ENCODE results near the gene SORCS2.

SORCS2 gene

DNA sequence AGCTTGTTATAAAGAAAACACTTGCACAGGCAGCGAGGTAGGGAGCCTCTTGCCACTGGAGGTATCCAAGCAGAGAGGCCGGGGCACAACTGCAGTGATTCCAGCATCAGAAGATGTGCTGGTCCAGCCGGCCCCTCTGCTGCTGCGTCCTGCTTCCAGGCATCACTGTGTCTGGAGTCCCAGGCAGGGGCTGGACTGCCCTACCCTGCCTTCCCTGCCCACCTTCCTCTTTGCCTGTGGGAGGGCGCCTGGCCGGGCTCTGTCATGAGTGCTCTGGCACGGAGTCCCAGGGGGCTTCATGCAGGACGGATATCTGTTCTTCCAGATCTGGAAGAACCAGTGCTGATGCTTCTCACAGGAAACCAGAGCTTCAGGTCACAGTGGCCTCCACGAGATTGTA, 430.0 kb downstream of the SORCS2 start:
- DNase-seq (ENCODE audit: low spot score) = no peak
- TF ChIP-seq, protein P1, sequence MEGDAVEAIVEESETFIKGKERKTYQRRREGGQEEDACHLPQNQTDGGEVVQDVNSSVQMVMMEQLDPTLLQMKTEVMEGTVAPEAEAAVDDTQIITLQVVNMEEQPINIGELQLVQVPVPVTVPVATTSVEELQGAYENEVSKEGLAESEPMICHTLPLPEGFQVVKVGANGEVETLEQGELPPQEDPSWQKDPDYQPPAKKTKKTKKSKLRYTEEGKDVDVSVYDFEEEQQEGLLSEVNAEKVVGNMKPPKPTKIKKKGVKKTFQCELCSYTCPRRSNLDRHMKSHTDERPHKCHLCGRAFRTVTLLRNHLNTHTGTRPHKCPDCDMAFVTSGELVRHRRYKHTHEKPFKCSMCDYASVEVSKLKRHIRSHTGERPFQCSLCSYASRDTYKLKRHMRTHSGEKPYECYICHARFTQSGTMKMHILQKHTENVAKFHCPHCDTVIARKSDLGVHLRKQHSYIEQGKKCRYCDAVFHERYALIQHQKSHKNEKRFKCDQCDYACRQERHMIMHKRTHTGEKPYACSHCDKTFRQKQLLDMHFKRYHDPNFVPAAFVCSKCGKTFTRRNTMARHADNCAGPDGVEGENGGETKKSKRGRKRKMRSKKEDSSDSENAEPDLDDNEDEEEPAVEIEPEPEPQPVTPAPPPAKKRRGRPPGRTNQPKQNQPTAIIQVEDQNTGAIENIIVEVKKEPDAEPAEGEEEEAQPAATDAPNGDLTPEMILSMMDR (IDR thresholded peaks at IDR 0.05; ENCODE audit: borderline replicate concordance, control extremely low read depth, extremely low read depth, insufficient read depth, missing control alignments) = no peak
- in situ Hi-C loops (cut with MboI; ENCODE audit: low sequenced_read_pairs, unreplicated experiment) = no loop called here

GRCh38 chr4:7623468-7623867, 431.1 kb downstream of the SORCS2 start:
- TF ChIP-seq, protein P1 (IDR thresholded peaks at IDR 0.05; ENCODE audit: borderline replicate concordance, control extremely low read depth, extremely low read depth, insufficient read depth, missing control alignments) = no peak
- no peak for DNase-seq (ENCODE audit: low spot score)
- in situ Hi-C loops (cut with MboI; ENCODE audit: low sequenced_read_pairs, unreplicated experiment) = no loop called here

DNA sequence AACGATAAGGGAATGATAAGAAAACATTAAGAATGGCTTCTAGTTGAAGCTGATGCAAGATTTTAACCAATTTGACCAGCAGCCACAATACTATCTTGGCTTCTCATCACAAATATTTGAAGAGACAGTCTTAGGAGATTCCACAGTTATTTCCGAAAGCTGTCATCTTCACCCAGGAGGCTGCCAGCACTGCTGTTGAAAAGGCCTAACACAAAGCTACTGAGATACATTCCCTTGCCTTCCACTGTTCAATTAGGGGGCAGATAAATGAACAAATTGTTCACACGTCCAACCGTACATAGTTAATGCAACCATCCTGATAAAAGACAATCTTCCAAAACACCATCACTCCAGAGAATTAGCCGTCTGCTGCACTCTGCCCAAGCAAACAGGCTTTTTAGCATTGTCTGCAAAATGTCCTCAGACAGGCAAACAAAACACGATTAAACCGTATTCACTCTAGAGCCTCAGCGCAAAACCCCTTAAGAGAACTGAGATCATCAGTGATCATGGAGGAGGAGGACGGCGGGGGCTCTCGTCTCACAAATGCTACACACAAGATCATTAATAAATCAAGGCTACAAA, 432.1 kb downstream of the SORCS2 start:
- no peak for DNase-seq (ENCODE audit: low spot score)
- TF ChIP-seq, protein P1 (IDR thresholded peaks at IDR 0.05; ENCODE audit: borderline replicate concordance, control extremely low read depth, extremely low read depth, insufficient read depth, missing control alignments) = no peak
- in situ Hi-C loops (cut with MboI; ENCODE audit: low sequenced_read_pairs, unreplicated experiment) = no loop called here

DNA sequence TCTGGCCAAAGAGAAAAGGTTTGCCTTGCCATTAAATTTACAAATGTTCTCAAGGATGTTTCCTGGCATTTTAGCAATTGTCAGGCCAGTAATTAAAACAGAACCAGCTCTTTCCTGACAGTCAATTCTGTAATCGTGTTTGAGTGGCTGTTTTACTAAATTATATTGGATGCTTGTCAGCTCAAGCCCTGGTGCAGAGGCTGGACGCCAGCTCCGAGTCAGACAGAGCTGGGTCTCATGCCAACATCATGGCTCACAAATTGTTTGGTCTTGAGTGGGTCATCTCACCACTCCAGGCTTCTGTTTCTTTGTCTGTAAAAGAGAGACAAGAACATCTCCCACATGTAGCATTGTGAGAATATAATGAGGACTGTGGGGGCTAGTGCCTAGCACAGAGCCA, 432.7 kb downstream of the SORCS2 start:
- TF ChIP-seq, protein P1 (IDR thresholded peaks at IDR 0.05; ENCODE audit: borderline replicate concordance, control extremely low read depth, extremely low read depth, insufficient read depth, missing control alignments) = no peak
- DNase-seq (ENCODE audit: low spot score) = no peak
- in situ Hi-C loops (cut with MboI; ENCODE audit: low sequenced_read_pairs, unreplicated experiment) = no loop called here

- in situ Hi-C loops (cut with MboI; ENCODE audit: low sequenced_read_pairs, unreplicated experiment) = no loop called here
- no peak for DNase-seq (ENCODE audit: low spot score)
- TF ChIP-seq, protein P1 (IDR thresholded peaks at IDR 0.05; ENCODE audit: borderline replicate concordance, control extremely low read depth, extremely low read depth, insufficient read depth, missing control alignments) = no peak
Measured at GRCh38 chr4:7626531-7626930, 434.2 kb downstream of the SORCS2 start.

DNA sequence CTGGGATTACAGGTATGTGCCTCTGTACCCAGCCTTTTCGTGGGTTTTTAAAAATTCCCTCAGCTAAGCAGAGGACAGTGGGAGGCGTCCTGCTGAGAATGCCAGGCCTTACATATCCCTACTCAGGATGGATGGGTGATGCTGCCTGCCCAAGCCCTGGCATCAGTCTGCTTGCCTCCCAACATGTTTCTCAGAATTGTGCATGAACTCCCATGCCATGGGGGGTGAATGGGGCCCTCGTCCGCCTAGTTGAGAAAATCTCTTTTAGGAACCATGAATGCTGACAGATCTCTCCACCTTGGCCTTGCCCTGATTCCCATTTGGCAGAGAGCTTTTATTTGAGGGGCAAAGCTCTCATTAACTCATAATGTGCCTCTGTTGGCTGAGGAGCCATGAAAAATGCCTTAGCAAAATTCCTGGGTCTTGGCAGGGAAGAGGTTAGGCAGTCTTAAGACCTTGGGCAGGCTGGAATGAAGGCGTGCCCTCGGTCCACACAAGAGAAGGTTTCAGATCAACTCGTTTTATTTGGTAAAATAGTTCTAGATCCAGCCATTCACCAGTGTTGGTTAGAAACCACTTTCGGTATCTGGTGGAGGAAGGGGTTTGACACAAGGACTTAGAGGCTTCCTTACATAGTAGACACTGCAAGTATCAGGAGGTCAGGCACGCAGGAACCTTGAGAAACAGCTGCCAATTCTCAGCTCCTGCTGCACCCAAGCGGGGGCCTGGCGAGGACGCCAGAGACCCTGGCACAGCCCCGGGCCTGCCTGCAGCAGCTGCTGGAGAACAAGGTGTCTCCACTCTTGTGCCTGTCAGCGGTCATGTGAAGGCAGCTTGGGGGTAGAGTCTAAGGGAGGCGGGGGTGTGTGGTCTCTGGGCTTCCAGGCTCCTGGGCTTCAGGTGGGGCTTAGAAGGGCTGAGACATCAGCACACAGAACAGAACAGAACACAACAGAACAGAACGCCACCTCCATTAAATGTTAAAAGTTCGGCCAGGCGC, 435.2 kb downstream of the SORCS2 start:
- in situ Hi-C loops (cut with MboI; ENCODE audit: low sequenced_read_pairs, unreplicated experiment) = no loop called here
- DNase-seq (ENCODE audit: low spot score) = no peak
- TF ChIP-seq, protein P1 (IDR thresholded peaks at IDR 0.05; ENCODE audit: borderline replicate concordance, control extremely low read depth, extremely low read depth, insufficient read depth, missing control alignments) = no peak

All from GM13976 (cell line).